ENCODE results near the gene MBOAT2. TPM values are rescaled to one million over a fixed set of nuclear protein-coding genes. Genes with fewer than 3 reads are reported as not detected.

MBOAT2 gene
- total RNA-seq, 1 experiment from 2014 or later: 40.9 TPM

DNA sequence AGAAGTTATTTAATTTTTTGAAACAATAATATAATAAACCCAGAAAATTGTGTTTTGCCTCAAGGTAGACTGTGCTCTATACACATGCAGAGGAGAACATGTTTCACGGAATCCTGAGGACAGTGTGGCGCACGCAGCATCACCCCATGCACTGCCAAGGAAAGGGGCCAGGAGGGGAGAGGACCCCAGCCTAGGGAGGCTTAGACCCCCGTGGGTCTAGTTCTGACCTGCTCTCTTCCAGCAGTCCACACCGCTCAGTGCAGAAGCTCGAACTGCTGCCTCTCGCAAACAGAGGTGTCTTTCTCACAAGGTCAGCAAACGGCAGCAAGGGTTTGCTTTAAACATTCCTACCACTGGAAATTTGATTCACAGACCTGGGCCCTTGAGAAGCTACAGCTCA lies 114.5 kb downstream of the MBOAT2 start:
- BruUV-seq (replicated peaks): no TSS peak
- Mint-ChIP-seq H3K27me3 (ENCODE audit: unreplicated experiment) (no peaks in the 10 kb centered on the region), H3K36me3 (ENCODE audit: insufficient read depth, unreplicated experiment) (no peaks in the 10 kb centered on the region), H3K4me3 (ENCODE audit: low read depth, unreplicated experiment) (no peak overlapping the region), H3K27ac (ENCODE audit: unreplicated experiment) (no peak overlapping the region), H3K9me3 (ENCODE audit: low read depth, unreplicated experiment) (no peaks in the 10 kb centered on the region), H3K4me1 (ENCODE audit: low read depth, unreplicated experiment) (peaks cover 7% of the 10 kb centered on the region)
- intact Hi-C loops (cut with micrococcal nuclease; ENCODE audit: unreplicated experiment): no loop called here
- TF ChIP-seq, protein P1, sequence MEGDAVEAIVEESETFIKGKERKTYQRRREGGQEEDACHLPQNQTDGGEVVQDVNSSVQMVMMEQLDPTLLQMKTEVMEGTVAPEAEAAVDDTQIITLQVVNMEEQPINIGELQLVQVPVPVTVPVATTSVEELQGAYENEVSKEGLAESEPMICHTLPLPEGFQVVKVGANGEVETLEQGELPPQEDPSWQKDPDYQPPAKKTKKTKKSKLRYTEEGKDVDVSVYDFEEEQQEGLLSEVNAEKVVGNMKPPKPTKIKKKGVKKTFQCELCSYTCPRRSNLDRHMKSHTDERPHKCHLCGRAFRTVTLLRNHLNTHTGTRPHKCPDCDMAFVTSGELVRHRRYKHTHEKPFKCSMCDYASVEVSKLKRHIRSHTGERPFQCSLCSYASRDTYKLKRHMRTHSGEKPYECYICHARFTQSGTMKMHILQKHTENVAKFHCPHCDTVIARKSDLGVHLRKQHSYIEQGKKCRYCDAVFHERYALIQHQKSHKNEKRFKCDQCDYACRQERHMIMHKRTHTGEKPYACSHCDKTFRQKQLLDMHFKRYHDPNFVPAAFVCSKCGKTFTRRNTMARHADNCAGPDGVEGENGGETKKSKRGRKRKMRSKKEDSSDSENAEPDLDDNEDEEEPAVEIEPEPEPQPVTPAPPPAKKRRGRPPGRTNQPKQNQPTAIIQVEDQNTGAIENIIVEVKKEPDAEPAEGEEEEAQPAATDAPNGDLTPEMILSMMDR (IDR thresholded peaks at IDR 0.05; ENCODE audit: unreplicated experiment): no peak
- CTCF ChIA-PET: interaction anchor here (0.5 kb wide), 1 partner anchor 101 kb away, joined by 5 read pairs; no protein-coding TSS in a partner anchor
- no peak for DNase-seq

DNA sequence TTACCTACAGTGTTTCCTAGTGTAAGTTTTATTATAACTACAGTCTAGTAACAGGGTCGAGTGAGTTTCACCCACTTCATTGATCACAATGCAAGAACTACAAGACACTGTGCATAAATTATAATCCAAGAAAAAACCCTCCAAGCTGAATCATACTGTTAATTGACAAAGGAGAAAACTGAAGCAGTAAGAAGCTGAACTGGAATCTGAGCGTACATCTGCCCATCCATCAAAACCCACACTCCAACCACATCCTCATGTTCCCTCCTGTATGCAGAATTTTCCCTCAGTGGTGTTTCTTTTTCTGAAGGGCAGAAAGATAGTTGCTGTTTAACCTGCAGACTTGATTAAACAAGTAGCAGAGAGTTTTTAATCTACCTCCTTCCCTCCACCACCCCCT lies 116.6 kb downstream of the MBOAT2 start:
- no peak for DNase-seq
- TF ChIP-seq, protein P1 (IDR thresholded peaks at IDR 0.05; ENCODE audit: unreplicated experiment): no peak

DNA sequence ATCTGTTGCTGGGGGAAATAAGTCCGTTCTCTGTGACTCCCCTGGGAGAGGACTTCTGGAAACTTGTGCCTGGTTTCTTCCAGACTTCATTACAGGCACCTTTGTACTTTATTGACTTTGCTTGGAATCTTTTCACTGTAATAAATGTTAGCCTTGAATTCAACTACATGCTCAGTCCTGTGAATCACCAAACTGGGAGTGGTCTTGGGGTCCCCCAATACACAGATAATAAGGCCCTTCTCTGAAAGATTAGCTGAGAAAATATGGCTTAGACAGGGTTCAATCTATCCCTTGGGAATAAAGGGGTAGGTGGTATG lies 117.3 kb downstream of the MBOAT2 start:
- CTCF ChIA-PET: no interaction called here
- H3K27ac Mint-ChIP-seq (ENCODE audit: unreplicated experiment): no peak overlapping the region

More for the DNA sequence above, 116.6 kb downstream of the MBOAT2 start:
- Mint-ChIP-seq H3K27ac (ENCODE audit: unreplicated experiment) (no peak overlapping the region), H3K4me3 (ENCODE audit: low read depth, unreplicated experiment) (no peak overlapping the region), H3K27me3 (ENCODE audit: unreplicated experiment) (no peaks in the 10 kb centered on the region), H3K4me1 (ENCODE audit: low read depth, unreplicated experiment) (no peaks in the 10 kb centered on the region), H3K9me3 (ENCODE audit: low read depth, unreplicated experiment) (no peaks in the 10 kb centered on the region), H3K36me3 (ENCODE audit: insufficient read depth, unreplicated experiment) (no peaks in the 10 kb centered on the region)
- CTCF ChIA-PET: no interaction called here
- intact Hi-C loops (cut with micrococcal nuclease; ENCODE audit: unreplicated experiment): no loop called here
- no TSS peak for BruUV-seq (replicated peaks)

DNA sequence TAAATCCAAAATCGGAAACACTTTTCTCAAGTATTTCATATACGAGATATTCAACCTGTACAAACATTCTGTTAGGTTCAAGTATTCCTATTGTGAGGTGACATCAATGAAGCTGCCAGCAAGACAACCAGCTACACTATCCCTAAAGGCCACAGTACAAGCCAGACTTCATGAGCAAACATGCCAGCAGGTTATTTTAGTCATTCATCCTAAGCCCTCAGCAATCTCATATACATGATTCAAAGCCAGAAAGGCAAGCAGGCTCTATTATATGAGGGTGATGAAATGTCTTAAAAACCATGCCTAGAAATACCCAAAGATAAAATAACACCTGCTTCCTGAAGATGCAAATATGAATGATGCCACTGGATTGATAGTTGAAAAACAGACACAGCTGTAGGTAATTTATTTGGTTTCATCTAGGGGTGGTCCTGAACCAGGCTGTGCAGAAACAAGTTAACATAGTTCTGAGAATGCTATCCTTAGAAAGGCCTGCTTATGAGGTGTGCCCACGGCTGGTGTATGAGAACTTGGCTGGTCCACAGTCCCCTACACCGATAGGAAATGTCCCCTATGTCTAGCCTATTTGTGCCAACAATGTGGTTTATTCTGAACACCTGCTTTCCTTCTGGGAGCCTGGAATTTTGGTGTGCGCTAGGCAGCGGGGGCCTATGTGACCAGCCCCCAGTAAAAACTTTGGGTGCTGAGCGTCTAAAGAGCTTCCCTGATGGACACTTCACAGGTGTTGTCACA lies 117.9 kb downstream of the MBOAT2 start:
- H3K36me3 Mint-ChIP-seq (ENCODE audit: insufficient read depth, unreplicated experiment): no peaks in the 10 kb centered on the region
- intact Hi-C loops (cut with micrococcal nuclease; ENCODE audit: unreplicated experiment): no loop called here
- no peak overlapping the region for H3K27ac Mint-ChIP-seq (ENCODE audit: unreplicated experiment)
- no peaks in the 10 kb centered on the region for H3K27me3 Mint-ChIP-seq (ENCODE audit: unreplicated experiment)
- TF ChIP-seq, protein P1 (IDR thresholded peaks at IDR 0.05; ENCODE audit: unreplicated experiment): no peak
- no peak overlapping the region for H3K4me3 Mint-ChIP-seq (ENCODE audit: low read depth, unreplicated experiment)
- CTCF ChIA-PET: no interaction called here
- no peaks in the 10 kb centered on the region for H3K9me3 Mint-ChIP-seq (ENCODE audit: low read depth, unreplicated experiment)
- DNase-seq: no peak
- H3K4me1 Mint-ChIP-seq (ENCODE audit: low read depth, unreplicated experiment): no peaks in the 10 kb centered on the region
- BruUV-seq (replicated peaks): no TSS peak

More for the DNA sequence above, 117.3 kb downstream of the MBOAT2 start:
- TF ChIP-seq, protein P1 (IDR thresholded peaks at IDR 0.05; ENCODE audit: unreplicated experiment): no peak
- BruUV-seq (replicated peaks): no TSS peak
- Mint-ChIP-seq H3K4me3 (ENCODE audit: low read depth, unreplicated experiment) (no peak overlapping the region), H3K36me3 (ENCODE audit: insufficient read depth, unreplicated experiment) (no peaks in the 10 kb centered on the region), H3K4me1 (ENCODE audit: low read depth, unreplicated experiment) (no peaks in the 10 kb centered on the region), H3K27me3 (ENCODE audit: unreplicated experiment) (no peaks in the 10 kb centered on the region), H3K9me3 (ENCODE audit: low read depth, unreplicated experiment) (no peaks in the 10 kb centered on the region)
- intact Hi-C loops (cut with micrococcal nuclease; ENCODE audit: unreplicated experiment): no loop called here
- no peak for DNase-seq
